ENCODE results near the gene CXCR3. TPM values are rescaled to one million over a fixed set of nuclear protein-coding genes. Genes with fewer than 3 reads are reported as not detected.
"Not testable (repeated sequence)": the region's sequence is repeated elsewhere in the genome, so short reads cannot be mapped to it uniquely, and the experiment has no call there.

The CXCR3 gene
- total RNA-seq, 2 experiments from 2014 or later, result 42.4 to 43.8 TPM

DNA sequence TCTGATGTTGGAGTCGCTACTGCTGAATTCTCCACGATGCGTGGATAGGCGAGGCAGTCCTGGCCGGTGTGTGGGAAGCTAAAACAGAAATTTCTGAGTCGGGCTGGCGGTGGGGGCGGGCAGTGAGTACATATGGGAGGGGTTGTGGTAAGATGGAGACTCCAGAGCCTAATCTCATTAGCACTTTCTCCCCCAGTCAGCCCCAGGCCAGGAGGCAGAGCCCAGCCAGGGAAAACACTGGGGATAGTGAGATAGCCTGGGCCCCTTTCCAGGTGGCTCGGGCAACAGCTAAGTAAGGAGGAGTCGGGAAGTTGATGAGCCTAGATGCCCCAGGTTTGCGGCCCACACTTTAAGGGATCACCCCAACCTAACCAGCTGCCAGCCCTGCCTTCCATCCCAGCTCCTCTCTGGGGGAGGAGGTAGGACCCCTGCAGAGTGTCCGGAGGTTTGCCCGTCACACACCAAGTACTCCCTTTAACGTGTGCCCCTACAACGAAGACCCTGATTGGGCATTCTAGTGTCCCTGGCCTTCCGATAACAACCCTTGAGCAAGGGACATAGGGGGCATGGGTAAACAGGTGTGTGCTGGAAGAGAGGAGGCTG lies 46.7 kb upstream of the CXCR3 start:
- H3K4me1 Mint-ChIP-seq (ENCODE audit: low read depth), result peaks cover 23% of the 10 kb centered on the region
- H3K9me3 Mint-ChIP-seq, result no peaks in the 10 kb centered on the region
- ChIA-PET CTCF (no interaction called here), POLR2A (interaction anchor here (0.9 kb wide), 1 partner anchor 126 kb away, joined by 5 read pairs; no protein-coding TSS in a partner anchor)
- no peak for DNase-seq
- no peak overlapping the region for H3K4me3 Mint-ChIP-seq
- H3K27me3 Mint-ChIP-seq, result no peaks in the 10 kb centered on the region
- no peak for ATAC-seq
- intact Hi-C loops (cut with micrococcal nuclease), result no loop called here
- no peaks in the 10 kb centered on the region for H3K36me3 Mint-ChIP-seq (ENCODE audit: low read depth)
- H3K27ac Mint-ChIP-seq, result no peak overlapping the region
- TF ChIP-seq, protein P1, sequence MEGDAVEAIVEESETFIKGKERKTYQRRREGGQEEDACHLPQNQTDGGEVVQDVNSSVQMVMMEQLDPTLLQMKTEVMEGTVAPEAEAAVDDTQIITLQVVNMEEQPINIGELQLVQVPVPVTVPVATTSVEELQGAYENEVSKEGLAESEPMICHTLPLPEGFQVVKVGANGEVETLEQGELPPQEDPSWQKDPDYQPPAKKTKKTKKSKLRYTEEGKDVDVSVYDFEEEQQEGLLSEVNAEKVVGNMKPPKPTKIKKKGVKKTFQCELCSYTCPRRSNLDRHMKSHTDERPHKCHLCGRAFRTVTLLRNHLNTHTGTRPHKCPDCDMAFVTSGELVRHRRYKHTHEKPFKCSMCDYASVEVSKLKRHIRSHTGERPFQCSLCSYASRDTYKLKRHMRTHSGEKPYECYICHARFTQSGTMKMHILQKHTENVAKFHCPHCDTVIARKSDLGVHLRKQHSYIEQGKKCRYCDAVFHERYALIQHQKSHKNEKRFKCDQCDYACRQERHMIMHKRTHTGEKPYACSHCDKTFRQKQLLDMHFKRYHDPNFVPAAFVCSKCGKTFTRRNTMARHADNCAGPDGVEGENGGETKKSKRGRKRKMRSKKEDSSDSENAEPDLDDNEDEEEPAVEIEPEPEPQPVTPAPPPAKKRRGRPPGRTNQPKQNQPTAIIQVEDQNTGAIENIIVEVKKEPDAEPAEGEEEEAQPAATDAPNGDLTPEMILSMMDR (IDR thresholded peaks at IDR 0.05), result no peak

DNA sequence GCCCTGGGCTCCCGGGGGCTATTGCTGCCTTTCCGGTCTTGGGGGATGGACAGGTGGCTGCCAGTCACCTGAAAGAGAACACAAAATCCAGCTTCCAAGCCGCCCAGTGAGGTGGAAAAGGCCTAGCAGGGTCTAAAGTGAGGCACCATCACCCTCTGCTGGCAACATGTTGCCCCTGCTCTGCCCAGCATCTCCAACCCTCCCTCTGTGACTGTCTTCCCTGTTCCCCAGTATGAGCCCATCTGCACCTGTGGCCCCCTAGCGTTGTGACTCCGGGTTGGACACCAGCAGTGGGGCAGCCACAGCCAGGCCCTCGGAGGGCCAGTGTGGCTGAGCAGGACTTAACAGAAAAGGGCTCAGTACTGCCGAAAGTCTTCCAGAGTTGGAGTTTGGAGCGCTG lies 45.9 kb upstream of the CXCR3 start:
- POLR2A ChIA-PET, result interaction anchor here (0.9 kb wide), 1 partner anchor 125 kb away, joined by 5 read pairs; no protein-coding TSS in a partner anchor
- TF ChIP-seq, protein P1 (IDR thresholded peaks at IDR 0.05), result peak; percentile 35
- H3K27ac Mint-ChIP-seq; H3K27me3 Mint-ChIP-seq; intact Hi-C loops (cut with micrococcal nuclease); H3K9me3 Mint-ChIP-seq; H3K4me3 Mint-ChIP-seq; H3K36me3 Mint-ChIP-seq (ENCODE audit: low read depth): not testable (repeated sequence)
- CTCF ChIA-PET, result interaction anchor here (1.0 kb wide), 1 partner anchor 196 kb away, joined by 3 read pairs; no protein-coding TSS in a partner anchor
- peaks cover 24% of the 10 kb centered on the region for H3K4me1 Mint-ChIP-seq (ENCODE audit: low read depth)
- peak; percentile 39 for DNase-seq
- peak; percentile 71 for ATAC-seq

DNA sequence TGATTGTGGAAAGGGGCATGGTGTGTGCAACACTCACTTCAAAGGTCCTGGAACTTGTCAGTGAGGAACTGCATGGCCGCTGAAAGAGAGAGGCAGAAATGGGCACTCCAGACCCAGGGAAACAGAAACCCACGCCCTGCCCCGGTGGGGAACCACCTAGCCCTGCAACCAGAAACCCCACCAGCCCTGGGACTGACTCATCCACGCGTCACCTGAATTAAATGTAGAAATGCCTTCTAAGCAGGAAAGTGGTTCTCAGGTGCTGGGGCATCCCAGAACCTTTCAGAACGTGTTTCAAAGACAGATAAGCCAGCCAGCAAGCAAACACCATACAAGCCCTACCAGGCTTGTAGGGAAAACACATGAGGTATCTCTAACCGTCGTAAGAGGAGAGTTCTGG lies 44.9 kb upstream of the CXCR3 start:
- H3K9me3 Mint-ChIP-seq; POLR2A ChIA-PET; H3K27ac Mint-ChIP-seq; intact Hi-C loops (cut with micrococcal nuclease); H3K4me3 Mint-ChIP-seq; H3K27me3 Mint-ChIP-seq; H3K36me3 Mint-ChIP-seq (ENCODE audit: low read depth): not testable (repeated sequence)
- CTCF ChIA-PET, result interaction anchor here (1.0 kb wide), 1 partner anchor 197 kb away, joined by 3 read pairs; no protein-coding TSS in a partner anchor
- ATAC-seq (peak; percentile 54), DNase-seq (peak; percentile 84)
- peaks cover 26% of the 10 kb centered on the region for H3K4me1 Mint-ChIP-seq (ENCODE audit: low read depth)

DNA sequence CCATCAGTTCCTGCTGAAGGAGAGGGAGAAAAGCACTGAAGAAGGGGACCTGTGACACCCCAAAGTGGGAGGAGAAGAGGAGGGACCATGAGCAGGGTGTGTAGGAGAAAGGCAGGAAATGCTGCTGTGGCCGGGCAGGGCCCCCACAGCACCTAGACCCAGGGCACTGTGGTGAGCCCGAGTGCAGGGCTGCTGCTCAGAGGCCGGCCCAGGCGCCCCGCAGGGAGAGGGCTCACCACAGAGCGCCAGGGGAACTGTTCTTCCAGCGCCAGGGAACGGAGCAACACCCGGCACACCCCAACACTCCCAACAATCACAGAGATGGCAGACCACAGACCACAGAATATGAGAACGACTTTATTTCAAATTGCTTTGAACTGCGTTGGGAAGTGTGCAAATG lies 44.3 kb upstream of the CXCR3 start:
- POLR2A ChIA-PET; H3K27me3 Mint-ChIP-seq; intact Hi-C loops (cut with micrococcal nuclease); H3K36me3 Mint-ChIP-seq (ENCODE audit: low read depth); CTCF ChIA-PET; H3K9me3 Mint-ChIP-seq: not testable (repeated sequence)
- DNase-seq, result peak; percentile 42
- peak; percentile 52 for ATAC-seq
- H3K27ac Mint-ChIP-seq, result peak overlapping the region; percentile 73
- peaks cover 26% of the 10 kb centered on the region for H3K4me1 Mint-ChIP-seq (ENCODE audit: low read depth)
- H3K4me3 Mint-ChIP-seq, result peak overlapping the region; percentile 66

DNA sequence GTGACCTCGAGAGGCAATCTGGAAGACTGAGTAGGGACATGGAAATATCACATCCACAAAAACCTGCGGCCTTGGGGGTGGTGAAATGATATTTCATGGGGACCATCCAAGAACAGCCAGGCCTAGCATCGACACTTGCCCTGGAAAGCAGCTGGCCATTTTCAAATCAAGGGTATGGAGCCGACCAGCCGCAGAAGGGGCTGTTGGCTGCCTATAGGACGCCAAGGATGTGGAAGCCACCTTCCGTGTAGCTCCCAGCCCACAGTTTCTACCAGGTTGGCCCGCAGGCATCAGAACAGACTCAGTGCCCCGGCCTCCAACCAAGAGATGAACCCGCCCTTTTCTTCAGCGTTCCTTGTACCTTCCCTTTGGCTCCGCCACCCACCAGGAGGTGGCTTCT lies 43.6 kb upstream of the CXCR3 start:
- Mint-ChIP-seq H3K36me3 (ENCODE audit: low read depth) (no peaks in the 10 kb centered on the region), H3K4me3 (no peak overlapping the region), H3K27ac (no peak overlapping the region), H3K9me3 (no peaks in the 10 kb centered on the region), H3K27me3 (peaks cover 3% of the 10 kb centered on the region), H3K4me1 (ENCODE audit: low read depth) (peaks cover 30% of the 10 kb centered on the region)
- CTCF ChIA-PET, result no interaction called here
- ATAC-seq (no peak), DNase-seq (no peak)
- intact Hi-C loops (cut with micrococcal nuclease), result no loop called here
- POLR2A ChIA-PET, result interaction anchor here (0.6 kb wide), 1 partner anchor 224 kb away, joined by 3 read pairs; no protein-coding TSS in a partner anchor
- TF ChIP-seq, protein P1 (IDR thresholded peaks at IDR 0.05), result no peak

DNA sequence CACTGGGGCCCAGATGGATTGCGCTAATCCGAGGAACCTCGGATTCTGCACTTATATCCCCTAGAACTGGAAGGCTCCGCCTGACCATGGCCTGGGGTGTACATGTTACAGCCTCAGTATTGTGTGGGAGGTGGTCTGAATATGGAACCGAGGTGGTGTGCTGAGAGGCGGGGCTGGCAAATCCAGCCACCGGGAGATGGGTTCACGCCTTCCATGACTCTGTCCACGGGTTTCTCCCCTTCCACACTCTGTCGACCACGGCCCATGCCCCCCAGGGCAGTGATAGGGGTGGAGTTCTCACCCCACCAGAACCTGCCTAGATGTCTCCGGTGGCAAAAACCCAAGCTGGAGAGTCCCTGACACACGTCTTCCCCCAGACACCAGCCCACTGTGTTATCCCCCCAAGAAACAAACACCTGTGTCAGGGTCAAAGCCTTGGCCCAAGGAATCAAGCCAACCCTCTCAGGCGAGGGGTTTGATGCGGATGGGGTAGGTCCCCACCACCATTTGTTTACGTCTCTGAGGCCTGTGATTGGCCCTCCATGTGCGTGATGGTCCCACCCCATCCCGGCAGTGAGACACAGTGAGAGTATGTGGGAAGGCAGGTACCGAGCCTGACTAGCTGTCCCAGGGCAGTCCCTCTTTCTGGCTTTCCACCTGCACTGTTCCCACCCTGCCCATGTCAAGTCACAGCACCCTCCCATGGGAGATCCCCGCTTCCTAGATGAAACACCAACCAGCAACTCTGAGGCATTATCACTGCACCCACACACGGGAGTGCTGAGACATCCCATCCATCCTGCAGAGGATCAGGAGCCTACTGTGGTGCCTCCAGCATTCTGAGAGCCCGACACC lies 42.5 kb upstream of the CXCR3 start:
- H3K27me3 Mint-ChIP-seq, result peaks cover 3% of the 10 kb centered on the region
- no peak overlapping the region for H3K4me3 Mint-ChIP-seq
- POLR2A ChIA-PET, result no interaction called here
- H3K9me3 Mint-ChIP-seq, result no peaks in the 10 kb centered on the region
- intact Hi-C loops (cut with micrococcal nuclease), result no loop called here
- TF ChIP-seq, protein P1 (IDR thresholded peaks at IDR 0.05), result no peak
- ATAC-seq, result no peak
- no peaks in the 10 kb centered on the region for H3K36me3 Mint-ChIP-seq (ENCODE audit: low read depth)
- peaks cover 31% of the 10 kb centered on the region for H3K4me1 Mint-ChIP-seq (ENCODE audit: low read depth)
- no peak overlapping the region for H3K27ac Mint-ChIP-seq
- DNase-seq, result no peak
- CTCF ChIA-PET, result no interaction called here
